Kidney epithelial cell (primary cell): ENCODE measurements around the gene KIAA1586. TPM values are rescaled to one million over a fixed set of nuclear protein-coding genes. Genes with fewer than 3 reads are reported as not detected.
"Not testable (repeated sequence)": the region's sequence is repeated elsewhere in the genome, so short reads cannot be mapped to it uniquely, and the experiment has no call there.

Experiments
- DNase-seq: peaks from one replicate; pipeline ENCODE4 v3.0.0-alpha.2; 2010; ENCODE audit warnings: low read depth
- H3K27me3 ChIP-seq: 2 replicates; pipeline ENCODE4 v1.6.0; 2011; ENCODE audit warnings: low read length; ENCODE audit not compliant: control insufficient read depth, insufficient read depth
- H3K36me3 ChIP-seq: 2 replicates; pipeline ENCODE4 v1.5.1; 2011; ENCODE audit warnings: low read length; ENCODE audit not compliant: control insufficient read depth, insufficient read depth
- H3K4me3 ChIP-seq: 2 replicates; pipeline ENCODE4 v1.5.1; 2011; ENCODE audit warnings: low read depth, mild to moderate bottlenecking, control low read depth, low read length
- CTCF ChIP-seq: IDR thresholded peaks from 2 replicates; pipeline ENCODE4 v1.5.1; 2011; ENCODE audit warnings: mild to moderate bottlenecking, moderate library complexity, low read length, control low read depth, inconsistent platforms; ENCODE audit not compliant: insufficient read depth, poor library complexity, severe bottlenecking
- total RNA-seq: library from RNA; depleted of rRNA; stranded (reverse); fragments of >200 nt; gene quantifications from 2 replicates; pipeline ENCODE4 v1.2.3, GENCODE V29; 2015

The KIAA1586 gene
- total RNA-seq, 1 donor from 2014 or later, result 5.7 TPM

- Histone ChIP-seq H3K27me3 (no peaks in the 10 kb centered on the region), H3K4me3 (no peak overlapping the region), H3K36me3 (no peaks in the 10 kb centered on the region)
- DNase-seq, result no peak
- TF ChIP-seq CTCF, result no peak
These were observed 7.6 kb upstream of the KIAA1586 start for GRCh38 chr6:57038906-57039305.

GRCh38 chr6:57040011-57040410 is 6.5 kb upstream of the KIAA1586 start:
- TF ChIP-seq CTCF, result peak; percentile 10
- DNase-seq, result no peak
- Histone ChIP-seq H3K36me3 (no peaks in the 10 kb centered on the region), H3K27me3 (no peaks in the 10 kb centered on the region), H3K4me3 (no peak overlapping the region)

- not testable (repeated sequence) for DNase-seq, H3K27me3 ChIP-seq, H3K4me3 ChIP-seq, H3K36me3 ChIP-seq
These were observed 2.4 kb upstream of the KIAA1586 start for GRCh38 chr6:57044061-57044460.

- Histone ChIP-seq H3K4me3 (no peak overlapping the region), H3K36me3 (no peaks in the 10 kb centered on the region), H3K27me3 (no peaks in the 10 kb centered on the region)
- no peak for DNase-seq
- no peak for TF ChIP-seq CTCF
These were observed 1.9 kb upstream of the KIAA1586 start for GRCh38 chr6:57044568-57044967.

GRCh38 chr6:57047257-57047585 is 728 bp downstream of the KIAA1586 start:
- H3K4me3 ChIP-seq, H3K27me3 ChIP-seq, H3K36me3 ChIP-seq, DNase-seq: not testable (repeated sequence)

GRCh38 chr6:57047859-57048258 is 1.4 kb downstream of the KIAA1586 start:
- not testable (repeated sequence) for H3K36me3 ChIP-seq, H3K4me3 ChIP-seq, H3K27me3 ChIP-seq, DNase-seq

- no peaks in the 10 kb centered on the region for H3K36me3 ChIP-seq
- H3K4me3 ChIP-seq, result no peak overlapping the region
- TF ChIP-seq CTCF, result no peak
- no peaks in the 10 kb centered on the region for H3K27me3 ChIP-seq
- no peak for DNase-seq
These were observed 2.1 kb downstream of the KIAA1586 start for GRCh38 chr6:57048577-57048976.

- TF ChIP-seq CTCF, result no peak
- Histone ChIP-seq H3K27me3 (no peaks in the 10 kb centered on the region), H3K4me3 (no peak overlapping the region), H3K36me3 (no peaks in the 10 kb centered on the region)
- DNase-seq, result no peak
These were observed 17.4 kb downstream of the KIAA1586 start for GRCh38 chr6:57063847-57064246.
